H1 (cell line): Measurements from ENCODE around the gene KCP. TPM values are rescaled to one million over a fixed set of nuclear protein-coding genes. Genes with fewer than 3 reads are reported as not detected.

Source experiments
- CBX5 ChIP-seq: fragments of 300-800, 300-1000 bp; sonication (generic); IDR thresholded peaks from 2 replicates; pipeline ENCODE4 v1.7.1; 2016; ENCODE audit warnings: antibody characterized with exemption, low read length, low read depth
- CHD1 ChIP-seq: IDR thresholded peaks from 2 replicates; pipeline ENCODE4 v1.6.1; 2012; ENCODE audit warnings: low read depth, low read length, improper control_type of control experiment
- POU5F1 ChIP-seq: IDR thresholded peaks from 2 replicates; pipeline ENCODE4 v1.6.1; 2011; ENCODE audit warnings: low read depth, mild to moderate bottlenecking, low read length, moderate library complexity
- RFX5 ChIP-seq: IDR thresholded peaks from 2 replicates; pipeline ENCODE4 v1.6.1; 2011; ENCODE audit warnings: low read depth, low read length, improper control_type of control experiment, borderline replicate concordance
- RNF2 ChIP-seq: fragments of 200-900, 300-1000 bp; sonication (generic); IDR thresholded peaks from 2 replicates; pipeline ENCODE4 v1.7.1; 2016; ENCODE audit warnings: borderline replicate concordance, low read depth, mild to moderate bottlenecking, antibody characterized with exemption, low read length; ENCODE audit not compliant: poor library complexity, severe bottlenecking; ENCODE audit errors: missing control alignments
- polyA plus RNA-seq, 7 experiments: library from polyadenylated mRNA; depleted of rRNA in 3 of 7; stranded (reverse) in 5 of 7; unstranded in 2 of 7; fragments of >200 nt in 5 of 7; fragments of 200-250 nt in 2 of 7; gene quantifications; 1 replicate in 5 of 7; 2 replicates in 1 of 7; 4 replicates in 1 of 7; pipeline versions ENCODE4 v1.2.1 to v1.2.3, GENCODE V29; 2011 to 2013; ENCODE audit warnings: missing spikeins in 2 of 7, mixed read lengths in 2 of 7
- total RNA-seq: library from RNA; stranded (reverse); fragmentation: NEBNext Ultra II Directional; extraction: Animal tissue kit (Norgen Biotek cat#: 25700); gene quantifications from 2 replicates; pipeline ENCODE4 v1.2.1, GENCODE V29; 2021

Gene KCP
- total and polyA plus RNA-seq, 2 of the 8 experiments (the other 6 are each of a cell fraction or from before 2014, with no cell fraction given) = 1.3 to 2.0 TPM

- TF ChIP-seq RNF2 (no peak), CBX5 (no peak), RFX5 (no peak), CHD1 (no peak), POU5F1 (no peak)
- TF ChIP-seq, all 59 proteins: peak for 0
Observed at GRCh38 chr7:128833148-128833945, 77.2 kb downstream of the KCP start (continued).
